Measurements from ENCODE around the gene RAP1GAP2. TPM values are rescaled to one million over a fixed set of nuclear protein-coding genes. Genes with fewer than 3 reads are reported as not detected.
"Not testable (repeated sequence)": the region's sequence is repeated elsewhere in the genome, so short reads cannot be mapped to it uniquely, and the experiment has no call there.

Gene RAP1GAP2
- polyA plus RNA-seq, 4 donors: 23.3 to 28.2 (median 24.7) TPM

GRCh38 chr17:2785376-2785775 is 10.9 kb upstream of the RAP1GAP2 start:
- DNase-seq (ENCODE audit: low read depth in 4 of 4, low spot score in 3 of 4): not testable (repeated sequence)

GRCh38 chr17:2786176-2786881 is 9.9 kb upstream of the RAP1GAP2 start:
- DNase-seq (ENCODE audit: low read depth in 4 of 4, low spot score in 3 of 4): peak; percentile 74 to 81 (median 78)

GRCh38 chr17:2789700-2790099 is 6.5 kb upstream of the RAP1GAP2 start:
- DNase-seq (ENCODE audit: low read depth in 4 of 4, low spot score in 3 of 4): no peak

- DNase-seq (ENCODE audit: low read depth in 4 of 4, low spot score in 3 of 4): no peak
These were observed 3.7 kb upstream of the RAP1GAP2 start for GRCh38 chr17:2792366-2793169.

GRCh38 chr17:2794111-2794803 is 2.0 kb upstream of the RAP1GAP2 start:
- no peak for DNase-seq (ENCODE audit: low read depth in 4 of 4, low spot score in 3 of 4)

GRCh38 chr17:2795441-2796163 is 636 bp upstream of the RAP1GAP2 start:
- DNase-seq (ENCODE audit: low read depth in 4 of 4, low spot score in 3 of 4): no peak

- no peak for DNase-seq (ENCODE audit: low read depth in 4 of 4, low spot score in 3 of 4)
These were observed 988 bp downstream of the RAP1GAP2 start for GRCh38 chr17:2797226-2797625.

GRCh38 chr17:2797637-2798036 is 1.4 kb downstream of the RAP1GAP2 start:
- DNase-seq (ENCODE audit: low read depth in 4 of 4, low spot score in 3 of 4): no peak

- DNase-seq (ENCODE audit: low read depth in 4 of 4, low spot score in 3 of 4): no peak
These were observed 1.9 kb downstream of the RAP1GAP2 start for GRCh38 chr17:2798188-2798587.

GRCh38 chr17:2798678-2799077 is 2.4 kb downstream of the RAP1GAP2 start:
- DNase-seq (ENCODE audit: low read depth in 4 of 4, low spot score in 3 of 4): no peak

GRCh38 chr17:2799653-2800052 is 3.4 kb downstream of the RAP1GAP2 start:
- no peak for DNase-seq (ENCODE audit: low read depth in 4 of 4, low spot score in 3 of 4)

- DNase-seq (ENCODE audit: low read depth in 4 of 4, low spot score in 3 of 4): no peak
These were observed 4.1 kb downstream of the RAP1GAP2 start for GRCh38 chr17:2800367-2800766.

GRCh38 chr17:2801841-2802240 is 5.6 kb downstream of the RAP1GAP2 start:
- no peak for DNase-seq (ENCODE audit: low read depth in 4 of 4, low spot score in 3 of 4)

- no peak for DNase-seq (ENCODE audit: low read depth in 4 of 4, low spot score in 3 of 4)
These were observed 6.3 kb downstream of the RAP1GAP2 start for GRCh38 chr17:2802574-2802973.

GRCh38 chr17:2803386-2803785 is 7.1 kb downstream of the RAP1GAP2 start:
- DNase-seq (ENCODE audit: low read depth in 4 of 4, low spot score in 3 of 4): no peak

GRCh38 chr17:2803971-2804370 is 7.7 kb downstream of the RAP1GAP2 start:
- DNase-seq (ENCODE audit: low read depth in 4 of 4, low spot score in 3 of 4): no peak

- DNase-seq (ENCODE audit: low read depth in 4 of 4, low spot score in 3 of 4): no peak
These were observed 8.7 kb downstream of the RAP1GAP2 start for GRCh38 chr17:2804912-2805311.

GRCh38 chr17:2805961-2806360 is 9.7 kb downstream of the RAP1GAP2 start:
- DNase-seq (ENCODE audit: low read depth in 4 of 4, low spot score in 3 of 4): no peak

- DNase-seq (ENCODE audit: low read depth in 4 of 4, low spot score in 3 of 4): no peak
These were observed 12.4 kb downstream of the RAP1GAP2 start for GRCh38 chr17:2808367-2809335.

GRCh38 chr17:2809337-2809736 is 13.1 kb downstream of the RAP1GAP2 start:
- DNase-seq (ENCODE audit: low read depth in 4 of 4, low spot score in 3 of 4): no peak
